ENCODE measurements around the gene TAOK1.
"Not testable (repeated sequence)": the region's sequence is repeated elsewhere in the genome, so short reads cannot be mapped to it uniquely, and the experiment has no call there.

TAOK1 gene

DNA sequence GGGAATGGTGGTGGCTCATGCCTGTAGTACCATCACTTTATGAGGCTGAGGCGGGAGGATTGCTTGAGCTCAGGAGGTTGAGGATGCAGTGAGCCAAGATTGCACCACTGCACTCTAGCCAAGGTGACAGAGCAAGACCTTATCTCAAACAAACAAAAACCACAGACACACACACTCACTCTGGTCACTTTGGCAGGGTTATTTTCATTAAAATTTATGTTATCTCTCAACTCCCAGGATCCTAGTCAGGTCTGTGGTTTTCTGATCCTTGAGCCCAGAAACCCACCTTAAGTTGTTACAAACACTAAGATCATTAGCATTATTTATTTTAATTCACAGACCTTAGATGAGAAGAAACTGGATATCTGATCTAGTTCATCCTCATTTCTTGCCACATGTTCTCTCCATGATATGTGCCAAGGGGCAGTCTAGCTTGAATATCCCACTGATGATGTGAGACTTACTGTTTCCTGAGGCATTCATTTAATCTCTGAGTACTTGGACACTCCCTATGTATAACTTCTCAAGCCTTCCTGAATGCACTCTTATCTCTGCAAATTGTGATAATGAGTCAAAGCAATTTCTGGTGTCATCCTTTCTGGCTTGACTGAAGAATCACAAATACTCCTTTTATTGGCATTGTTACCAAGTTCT is 167.0 kb downstream of the TAOK1 start:
- no peak for DNase-seq
- Histone ChIP-seq H3K4me3 (ENCODE audit: insufficient read depth, low read depth, low read length, poor library complexity, severe bottlenecking) (no peak overlapping the region), H3K27ac (ENCODE audit: insufficient read depth, low read length, poor library complexity, severe bottlenecking) (no peak overlapping the region), H3K27me3 (replicated peaks; ENCODE audit: control insufficient read depth, insufficient read depth, low read length, poor library complexity, severe bottlenecking) (no peaks in the 10 kb centered on the region), H3K4me1 (ENCODE audit: control insufficient read depth, insufficient read depth, low read length, poor library complexity, severe bottlenecking) (no peaks in the 10 kb centered on the region), H3K9me3 (ENCODE audit: control insufficient read depth, low read length) (no peaks in the 10 kb centered on the region), H3K36me3 (ENCODE audit: control insufficient read depth, insufficient read depth, low read length) (no peaks in the 10 kb centered on the region)

DNA sequence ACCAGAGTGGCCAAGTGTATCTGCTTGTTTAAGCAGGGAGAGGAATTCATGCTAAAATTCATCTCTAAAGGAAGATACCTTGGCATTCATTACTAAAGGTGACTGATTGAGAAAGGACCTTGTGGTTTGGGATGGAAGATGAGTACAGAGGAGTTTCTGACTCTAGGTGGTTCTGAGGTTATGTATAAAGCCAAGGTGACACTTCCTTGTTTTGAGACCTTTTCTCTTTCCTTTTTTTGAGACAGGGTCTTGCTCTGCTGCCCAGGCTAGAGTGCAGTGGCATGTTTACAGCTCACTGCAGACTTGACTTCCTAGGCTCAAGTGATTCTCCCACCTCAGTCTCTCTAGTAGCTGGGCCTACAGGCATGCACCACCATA is 167.6 kb downstream of the TAOK1 start:
- Histone ChIP-seq H3K36me3 (ENCODE audit: control insufficient read depth, insufficient read depth, low read length) (no peaks in the 10 kb centered on the region), H3K9me3 (ENCODE audit: control insufficient read depth, low read length) (no peaks in the 10 kb centered on the region), H3K27me3 (replicated peaks; ENCODE audit: control insufficient read depth, insufficient read depth, low read length, poor library complexity, severe bottlenecking) (no peaks in the 10 kb centered on the region), H3K4me1 (ENCODE audit: control insufficient read depth, insufficient read depth, low read length, poor library complexity, severe bottlenecking) (no peaks in the 10 kb centered on the region), H3K27ac (ENCODE audit: insufficient read depth, low read length, poor library complexity, severe bottlenecking) (no peak overlapping the region), H3K4me3 (ENCODE audit: insufficient read depth, low read depth, low read length, poor library complexity, severe bottlenecking) (no peak overlapping the region)
- DNase-seq = no peak

GRCh38 chr17:29558139-29558538 is 168.0 kb downstream of the TAOK1 start:
- not testable (repeated sequence) for H3K9me3 ChIP-seq (ENCODE audit: control insufficient read depth, low read length); H3K4me3 ChIP-seq (ENCODE audit: insufficient read depth, low read depth, low read length, poor library complexity, severe bottlenecking); H3K4me1 ChIP-seq (ENCODE audit: control insufficient read depth, insufficient read depth, low read length, poor library complexity, severe bottlenecking); H3K27me3 ChIP-seq (replicated peaks; ENCODE audit: control insufficient read depth, insufficient read depth, low read length, poor library complexity, severe bottlenecking); H3K27ac ChIP-seq (ENCODE audit: insufficient read depth, low read length, poor library complexity, severe bottlenecking); DNase-seq; H3K36me3 ChIP-seq (ENCODE audit: control insufficient read depth, insufficient read depth, low read length)

DNA sequence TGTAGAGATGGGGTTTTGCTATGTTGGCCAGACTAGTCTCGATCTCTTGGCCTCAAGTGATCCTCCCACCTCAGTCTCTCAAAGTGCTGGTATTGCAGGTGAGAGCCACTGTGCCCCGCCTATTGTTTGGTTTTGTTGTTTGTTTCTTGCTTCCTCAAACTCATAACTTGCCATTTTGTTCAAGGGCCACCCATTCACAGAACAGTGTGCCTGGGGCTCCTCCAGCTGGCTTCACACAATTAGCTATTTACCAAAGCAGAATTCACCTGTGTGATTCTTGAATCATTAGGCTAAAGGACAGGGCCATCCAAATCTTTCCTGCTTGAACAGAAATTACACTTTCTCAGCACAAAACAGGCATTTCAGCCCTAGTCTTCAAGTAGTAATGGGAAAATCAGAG is 169.5 kb downstream of the TAOK1 start:
- no peaks in the 10 kb centered on the region for H3K36me3 ChIP-seq (ENCODE audit: control insufficient read depth, insufficient read depth, low read length)
- H3K27ac ChIP-seq (ENCODE audit: insufficient read depth, low read length, poor library complexity, severe bottlenecking) = no peak overlapping the region
- no peaks in the 10 kb centered on the region for H3K27me3 ChIP-seq (replicated peaks; ENCODE audit: control insufficient read depth, insufficient read depth, low read length, poor library complexity, severe bottlenecking)
- no peak overlapping the region for H3K4me3 ChIP-seq (ENCODE audit: insufficient read depth, low read depth, low read length, poor library complexity, severe bottlenecking)
- H3K9me3 ChIP-seq (ENCODE audit: control insufficient read depth, low read length) = no peaks in the 10 kb centered on the region
- peaks cover 9% of the 10 kb centered on the region for H3K4me1 ChIP-seq (ENCODE audit: control insufficient read depth, insufficient read depth, low read length, poor library complexity, severe bottlenecking)
- DNase-seq = no peak

DNA sequence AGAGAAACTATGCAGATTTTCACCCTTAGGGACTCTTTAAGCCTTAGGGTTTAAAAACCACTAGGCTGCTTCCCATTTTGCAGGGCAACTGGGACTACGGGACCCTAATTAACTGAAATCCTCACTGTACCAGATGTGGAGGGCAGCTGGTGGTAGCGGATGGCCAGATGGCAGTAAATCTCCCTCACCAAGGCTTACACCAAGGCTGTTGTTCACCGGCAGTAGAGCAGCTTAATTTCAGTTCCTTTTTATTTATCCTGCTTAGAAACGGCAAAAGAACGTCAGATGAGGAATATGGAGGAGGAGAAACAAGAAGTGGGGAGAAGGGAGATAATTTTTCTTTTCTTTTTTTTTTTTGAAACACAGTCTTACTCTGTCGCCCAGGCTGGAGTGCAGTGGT is 170.2 kb downstream of the TAOK1 start:
- H3K4me1 ChIP-seq (ENCODE audit: control insufficient read depth, insufficient read depth, low read length, poor library complexity, severe bottlenecking) = peaks cover 12% of the 10 kb centered on the region
- no peak for DNase-seq

DNA sequence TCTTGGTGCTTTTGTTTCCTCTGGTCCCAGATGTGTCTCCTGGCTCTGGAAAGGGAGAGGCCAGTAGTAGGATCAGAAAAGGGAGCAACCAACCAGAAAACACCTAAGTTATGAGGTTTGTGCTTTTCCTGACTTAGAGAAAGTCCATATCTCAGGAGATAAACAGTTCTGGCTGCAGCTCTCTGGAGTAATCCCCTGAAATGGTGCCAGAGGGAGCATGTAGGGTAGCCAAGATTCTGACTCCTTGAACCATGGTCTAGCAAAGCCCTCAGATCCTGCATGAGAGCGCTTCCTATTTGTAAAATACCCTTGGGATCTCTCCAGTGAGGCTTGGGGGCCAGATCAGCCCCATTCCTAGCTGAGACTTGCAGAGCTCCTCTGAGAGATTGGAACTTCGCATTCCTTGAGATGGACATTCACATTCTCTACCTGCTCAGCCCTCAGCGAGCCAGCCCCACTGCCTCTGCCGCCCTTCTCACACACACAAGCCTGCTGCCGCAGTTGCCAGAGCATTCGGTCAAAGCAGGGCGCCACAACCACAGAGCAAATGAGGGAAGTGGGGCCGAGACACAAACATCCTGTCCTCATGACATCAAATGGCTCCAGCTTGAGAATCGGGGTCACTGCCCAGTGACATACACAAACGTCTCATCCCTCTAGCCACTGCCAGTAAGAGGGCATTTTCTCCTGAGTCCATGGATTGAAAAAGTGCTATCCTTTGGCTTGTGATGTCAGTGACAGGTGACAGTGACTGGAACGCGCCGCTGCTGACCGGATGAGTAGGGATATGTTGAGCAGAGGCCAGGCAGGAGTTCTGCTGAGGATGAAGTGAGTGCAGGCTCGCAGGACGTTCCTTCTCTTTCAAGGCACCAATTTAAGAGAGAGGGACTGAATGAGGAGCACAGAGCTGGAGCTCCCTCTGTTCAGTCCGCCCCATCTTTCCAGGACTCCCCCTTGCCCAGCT is 171.7 kb downstream of the TAOK1 start:
- Histone ChIP-seq H3K27ac (ENCODE audit: insufficient read depth, low read length, poor library complexity, severe bottlenecking) (no peak overlapping the region), H3K4me1 (ENCODE audit: control insufficient read depth, insufficient read depth, low read length, poor library complexity, severe bottlenecking) (peaks cover 19% of the 10 kb centered on the region), H3K9me3 (ENCODE audit: control insufficient read depth, low read length) (no peaks in the 10 kb centered on the region), H3K36me3 (ENCODE audit: control insufficient read depth, insufficient read depth, low read length) (no peaks in the 10 kb centered on the region), H3K27me3 (replicated peaks; ENCODE audit: control insufficient read depth, insufficient read depth, low read length, poor library complexity, severe bottlenecking) (no peaks in the 10 kb centered on the region), H3K4me3 (ENCODE audit: insufficient read depth, low read depth, low read length, poor library complexity, severe bottlenecking) (no peak overlapping the region)
- DNase-seq = no peak

More for the DNA sequence above, 170.2 kb downstream of the TAOK1 start:
- H3K27ac ChIP-seq (ENCODE audit: insufficient read depth, low read length, poor library complexity, severe bottlenecking) = no peak overlapping the region
- H3K27me3 ChIP-seq (replicated peaks; ENCODE audit: control insufficient read depth, insufficient read depth, low read length, poor library complexity, severe bottlenecking) = no peaks in the 10 kb centered on the region
- no peak overlapping the region for H3K4me3 ChIP-seq (ENCODE audit: insufficient read depth, low read depth, low read length, poor library complexity, severe bottlenecking)
- H3K9me3 ChIP-seq (ENCODE audit: control insufficient read depth, low read length) = no peaks in the 10 kb centered on the region
- no peaks in the 10 kb centered on the region for H3K36me3 ChIP-seq (ENCODE audit: control insufficient read depth, insufficient read depth, low read length)

GRCh38 chr17:29562615-29563014 is 172.5 kb downstream of the TAOK1 start:
- no peaks in the 10 kb centered on the region for H3K27me3 ChIP-seq (replicated peaks; ENCODE audit: control insufficient read depth, insufficient read depth, low read length, poor library complexity, severe bottlenecking)
- DNase-seq = no peak
- H3K4me3 ChIP-seq (ENCODE audit: insufficient read depth, low read depth, low read length, poor library complexity, severe bottlenecking) = no peak overlapping the region
- H3K4me1 ChIP-seq (ENCODE audit: control insufficient read depth, insufficient read depth, low read length, poor library complexity, severe bottlenecking) = peaks cover 19% of the 10 kb centered on the region
- H3K27ac ChIP-seq (ENCODE audit: insufficient read depth, low read length, poor library complexity, severe bottlenecking) = no peak overlapping the region
- H3K36me3 ChIP-seq (ENCODE audit: control insufficient read depth, insufficient read depth, low read length) = no peaks in the 10 kb centered on the region
- no peaks in the 10 kb centered on the region for H3K9me3 ChIP-seq (ENCODE audit: control insufficient read depth, low read length)

DNA sequence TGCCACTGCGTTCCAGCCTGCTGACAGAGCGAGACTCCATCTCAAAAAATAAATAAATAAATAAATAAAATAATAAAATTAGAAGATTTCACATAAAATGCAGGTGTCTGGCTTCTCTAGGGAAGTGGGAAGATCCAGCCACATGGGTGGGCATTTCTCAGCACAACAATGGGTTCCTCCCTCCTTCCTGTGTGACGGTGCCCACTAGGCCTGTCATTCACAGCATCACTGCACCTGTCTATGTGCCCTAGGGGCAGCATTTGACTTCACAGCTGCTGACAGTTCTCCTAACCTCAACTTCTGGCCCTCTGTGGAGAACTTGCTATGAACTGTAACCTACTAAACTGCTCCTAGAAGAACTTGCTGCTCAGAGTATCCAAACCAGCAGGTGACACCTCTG is 173.7 kb downstream of the TAOK1 start:
- Histone ChIP-seq H3K36me3 (ENCODE audit: control insufficient read depth, insufficient read depth, low read length) (no peaks in the 10 kb centered on the region), H3K27ac (ENCODE audit: insufficient read depth, low read length, poor library complexity, severe bottlenecking) (no peak overlapping the region), H3K4me3 (ENCODE audit: insufficient read depth, low read depth, low read length, poor library complexity, severe bottlenecking) (no peak overlapping the region), H3K27me3 (replicated peaks; ENCODE audit: control insufficient read depth, insufficient read depth, low read length, poor library complexity, severe bottlenecking) (no peaks in the 10 kb centered on the region), H3K9me3 (ENCODE audit: control insufficient read depth, low read length) (no peaks in the 10 kb centered on the region), H3K4me1 (ENCODE audit: control insufficient read depth, insufficient read depth, low read length, poor library complexity, severe bottlenecking) (peaks cover 20% of the 10 kb centered on the region)
- no peak for DNase-seq

- Histone ChIP-seq H3K27me3 (replicated peaks; ENCODE audit: control insufficient read depth, insufficient read depth, low read length, poor library complexity, severe bottlenecking) (no peaks in the 10 kb centered on the region), H3K9me3 (ENCODE audit: control insufficient read depth, low read length) (no peaks in the 10 kb centered on the region), H3K4me1 (ENCODE audit: control insufficient read depth, insufficient read depth, low read length, poor library complexity, severe bottlenecking) (peaks cover 26% of the 10 kb centered on the region), H3K27ac (ENCODE audit: insufficient read depth, low read length, poor library complexity, severe bottlenecking) (peak overlapping the region; percentile 53), H3K4me3 (ENCODE audit: insufficient read depth, low read depth, low read length, poor library complexity, severe bottlenecking) (peak overlapping the region; percentile 73), H3K36me3 (ENCODE audit: control insufficient read depth, insufficient read depth, low read length) (no peaks in the 10 kb centered on the region)
- DNase-seq = peak; percentile 30 to 40 (median 37)
Observed at GRCh38 chr17:29565643-29566472, 175.7 kb downstream of the TAOK1 start.
